Neural crest cell (in vitro differentiated cells): Measurements from ENCODE around the gene POLR3A. TPM values are rescaled to one million over a fixed set of nuclear protein-coding genes. Genes with fewer than 3 reads are reported as not detected.
A peak's percentile ranks its signal among the peaks of the same experiment; 100 is the strongest.

Experiments used
- DNase-seq: peaks from one replicate; pipeline ENCODE4 v3.0.0; 2021; ENCODE audit warnings: low read depth, mixed read lengths, low spot score
- H3K27ac Mint-ChIP-seq: one replicate; pipeline ENCODE4 v1.8.0; 2021; ENCODE audit warnings: mild to moderate bottlenecking, mixed read lengths; ENCODE audit not compliant: unreplicated experiment
- H3K27me3 Mint-ChIP-seq: 2 replicates; pipeline ENCODE4 v1.8.0; 2021; ENCODE audit warnings: low read depth, mild to moderate bottlenecking, mixed read lengths
- H3K36me3 Mint-ChIP-seq: 2 replicates; pipeline ENCODE4 v1.8.0; 2021; ENCODE audit warnings: low read depth, mild to moderate bottlenecking, mixed read lengths
- H3K4me1 Mint-ChIP-seq: 2 replicates; pipeline ENCODE4 v1.8.0; 2021; ENCODE audit warnings: mixed read lengths
- H3K4me3 Mint-ChIP-seq: one replicate; pipeline ENCODE4 v1.8.0; 2021; ENCODE audit warnings: mild to moderate bottlenecking, mixed read lengths
- H3K9me3 Mint-ChIP-seq: 2 replicates; pipeline ENCODE4 v1.8.0; 2021; ENCODE audit warnings: mixed read lengths
- total RNA-seq: library from RNA; stranded (reverse); gene quantifications from 2 replicates; pipeline ENCODE4 v1.2.1, GENCODE V29; 2021
- TF ChIP-seq, protein P1 (sequence below): fragments of 200-600 bp; sonication (generic); conservative IDR thresholded peaks from 2 replicates; pipeline ENCODE4 v1.5.0; 2021; ENCODE audit warnings: antibody characterized with exemption, mild to moderate bottlenecking

Gene POLR3A
- total RNA-seq, 1 donor from 2014 or later: 28.9 TPM

GRCh38 chr10:77941790-77942189 lies 87.5 kb downstream of the POLR3A start:
- Mint-ChIP-seq H3K9me3 (no peaks in the 10 kb centered on the region), H3K27ac (no peak overlapping the region), H3K4me3 (no peak overlapping the region), H3K36me3 (no peaks in the 10 kb centered on the region), H3K4me1 (peaks cover 31% of the 10 kb centered on the region), H3K27me3 (no peaks in the 10 kb centered on the region)
- TF ChIP-seq, protein P1, sequence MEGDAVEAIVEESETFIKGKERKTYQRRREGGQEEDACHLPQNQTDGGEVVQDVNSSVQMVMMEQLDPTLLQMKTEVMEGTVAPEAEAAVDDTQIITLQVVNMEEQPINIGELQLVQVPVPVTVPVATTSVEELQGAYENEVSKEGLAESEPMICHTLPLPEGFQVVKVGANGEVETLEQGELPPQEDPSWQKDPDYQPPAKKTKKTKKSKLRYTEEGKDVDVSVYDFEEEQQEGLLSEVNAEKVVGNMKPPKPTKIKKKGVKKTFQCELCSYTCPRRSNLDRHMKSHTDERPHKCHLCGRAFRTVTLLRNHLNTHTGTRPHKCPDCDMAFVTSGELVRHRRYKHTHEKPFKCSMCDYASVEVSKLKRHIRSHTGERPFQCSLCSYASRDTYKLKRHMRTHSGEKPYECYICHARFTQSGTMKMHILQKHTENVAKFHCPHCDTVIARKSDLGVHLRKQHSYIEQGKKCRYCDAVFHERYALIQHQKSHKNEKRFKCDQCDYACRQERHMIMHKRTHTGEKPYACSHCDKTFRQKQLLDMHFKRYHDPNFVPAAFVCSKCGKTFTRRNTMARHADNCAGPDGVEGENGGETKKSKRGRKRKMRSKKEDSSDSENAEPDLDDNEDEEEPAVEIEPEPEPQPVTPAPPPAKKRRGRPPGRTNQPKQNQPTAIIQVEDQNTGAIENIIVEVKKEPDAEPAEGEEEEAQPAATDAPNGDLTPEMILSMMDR: no peak
- no peak for DNase-seq

DNA sequence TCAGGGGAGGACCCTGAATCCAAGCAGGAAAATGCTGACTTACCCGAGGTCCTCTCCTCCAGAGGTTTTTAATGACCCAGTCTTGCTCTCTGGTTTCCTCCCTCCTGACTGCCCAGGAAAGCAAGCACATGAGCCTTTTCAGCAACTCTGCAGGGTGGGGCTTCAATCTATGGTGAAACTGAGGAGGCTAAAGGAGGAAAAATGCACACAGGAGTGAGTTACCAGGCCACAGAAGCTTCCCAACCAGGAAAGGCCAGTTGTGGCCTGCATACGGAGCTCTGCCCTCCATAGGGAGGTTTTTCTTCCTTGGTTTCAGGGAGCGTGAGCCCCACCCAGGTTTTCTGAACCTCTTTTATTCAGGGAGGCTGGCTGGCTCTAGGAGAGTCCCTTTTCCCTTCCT lies 88.7 kb downstream of the POLR3A start:
- no peak overlapping the region for H3K4me3 Mint-ChIP-seq
- H3K4me1 Mint-ChIP-seq: peaks cover 32% of the 10 kb centered on the region
- H3K36me3 Mint-ChIP-seq: no peaks in the 10 kb centered on the region
- no peaks in the 10 kb centered on the region for H3K27me3 Mint-ChIP-seq
- H3K27ac Mint-ChIP-seq: no peak overlapping the region
- TF ChIP-seq, protein P1: no peak
- H3K9me3 Mint-ChIP-seq: no peaks in the 10 kb centered on the region
- DNase-seq: no peak

DNA sequence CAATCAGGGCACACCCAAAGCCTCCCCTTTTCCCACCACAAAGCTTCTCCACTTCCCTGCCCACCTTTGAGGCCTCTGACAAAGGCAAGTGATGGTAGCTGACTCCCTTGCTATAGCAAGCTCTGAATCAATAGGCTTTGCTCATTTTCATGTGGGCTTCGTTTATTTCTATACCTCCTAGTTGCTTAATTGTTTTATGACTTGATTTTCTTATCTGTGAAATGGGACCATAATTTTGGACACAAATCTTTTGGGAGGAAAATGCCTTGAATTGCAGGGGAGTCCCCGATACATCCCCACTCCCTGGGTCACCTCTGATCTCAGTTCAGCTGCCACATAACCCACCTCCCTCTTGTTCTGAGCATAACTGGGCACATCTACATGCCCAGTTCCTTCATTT lies 89.1 kb downstream of the POLR3A start:
- DNase-seq: no peak
- Mint-ChIP-seq H3K4me3 (no peak overlapping the region), H3K27me3 (no peaks in the 10 kb centered on the region), H3K27ac (no peak overlapping the region), H3K4me1 (peaks cover 32% of the 10 kb centered on the region), H3K36me3 (no peaks in the 10 kb centered on the region), H3K9me3 (no peaks in the 10 kb centered on the region)
- TF ChIP-seq, protein P1: no peak

GRCh38 chr10:77939561-77940001 lies 89.7 kb downstream of the POLR3A start:
- TF ChIP-seq, protein P1: no peak
- Mint-ChIP-seq H3K27me3 (no peaks in the 10 kb centered on the region), H3K9me3 (no peaks in the 10 kb centered on the region), H3K27ac (peak overlapping the region; percentile 35), H3K4me1 (peaks cover 31% of the 10 kb centered on the region), H3K4me3 (no peak overlapping the region), H3K36me3 (no peaks in the 10 kb centered on the region)
- no peak for DNase-seq

GRCh38 chr10:77936697-77937567 lies 92.4 kb downstream of the POLR3A start:
- no peaks in the 10 kb centered on the region for H3K36me3 Mint-ChIP-seq
- no peak overlapping the region for H3K27ac Mint-ChIP-seq
- no peak overlapping the region for H3K4me3 Mint-ChIP-seq
- TF ChIP-seq, protein P1: no peak
- no peaks in the 10 kb centered on the region for H3K9me3 Mint-ChIP-seq
- no peak for DNase-seq
- H3K4me1 Mint-ChIP-seq: peaks cover 20% of the 10 kb centered on the region
- H3K27me3 Mint-ChIP-seq: no peaks in the 10 kb centered on the region
